GM19452 (cell line): ENCODE data around the gene PHC2.

Source experiments
- ATAC-seq: cut with Tn5 transposase; IDR thresholded peaks from one replicate; pipeline ENCODE4 v1.9.1; 2021; ENCODE audit not compliant: unreplicated experiment

The PHC2 gene

GRCh38 chr1:33373606-33374005, 57.3 kb downstream of the PHC2 start:
- no peak for ATAC-seq

- no peak for ATAC-seq
Measured at GRCh38 chr1:33372677-33373076, 58.2 kb downstream of the PHC2 start.

GRCh38 chr1:33372162-33372561, 58.7 kb downstream of the PHC2 start:
- no peak for ATAC-seq

- no peak for ATAC-seq
Measured at GRCh38 chr1:33371334-33371733, 59.6 kb downstream of the PHC2 start.

- ATAC-seq: no peak
Measured at GRCh38 chr1:33370827-33371226, 60.1 kb downstream of the PHC2 start.

GRCh38 chr1:33370301-33370700, 60.6 kb downstream of the PHC2 start:
- ATAC-seq: no peak

GRCh38 chr1:33369764-33370163, 61.1 kb downstream of the PHC2 start:
- ATAC-seq: no peak

- ATAC-seq: no peak
Measured at GRCh38 chr1:33369081-33369480, 61.8 kb downstream of the PHC2 start.

- no peak for ATAC-seq
Measured at GRCh38 chr1:33368431-33368830, 62.5 kb downstream of the PHC2 start.

- no peak for ATAC-seq
Measured at GRCh38 chr1:33367485-33368405, 63.1 kb downstream of the PHC2 start.

GRCh38 chr1:33366762-33367484, 64.0 kb downstream of the PHC2 start:
- no peak for ATAC-seq

GRCh38 chr1:33365560-33365997, 65.3 kb downstream of the PHC2 start:
- ATAC-seq: no peak

GRCh38 chr1:33364565-33364918, 66.4 kb downstream of the PHC2 start:
- ATAC-seq: no peak

GRCh38 chr1:33363470-33363861, 67.4 kb downstream of the PHC2 start:
- no peak for ATAC-seq

GRCh38 chr1:33363021-33363420, 67.9 kb downstream of the PHC2 start:
- ATAC-seq: no peak

GRCh38 chr1:33361532-33362235, 69.2 kb downstream of the PHC2 start:
- ATAC-seq: no peak

GRCh38 chr1:33360367-33360766, 70.5 kb downstream of the PHC2 start:
- no peak for ATAC-seq

GRCh38 chr1:33359931-33360330, 71.0 kb downstream of the PHC2 start:
- no peak for ATAC-seq

- ATAC-seq: no peak
Measured at GRCh38 chr1:33358795-33359503, 71.9 kb downstream of the PHC2 start.

GRCh38 chr1:33358114-33358794, 72.6 kb downstream of the PHC2 start:
- ATAC-seq: no peak
